Testis (tissue), 2 donors: ENCODE data around the gene HYAL4.

Experiments used
- CTCF ChIP-seq, 3 experiments: fragments of 450-650 bp in 2 of 3; fragments of 200-600 bp in 1 of 3; sonication (generic) in 1 of 3; IDR thresholded peaks; one replicate each; pipeline ENCODE4 v1.5.1; 2016 to 2019; ENCODE audit warnings: antibody characterized with exemption in 3 of 3, mild to moderate bottlenecking in 2 of 3, moderate library complexity in 1 of 3
- POLR2A ChIP-seq: fragments of 450-650 bp; IDR thresholded peaks from one replicate; pipeline ENCODE4 v1.6.1; 2017; ENCODE audit warnings: antibody characterized with exemption, mild to moderate bottlenecking, moderate library complexity

GRCh38 chr7:123847868-123848267, 2.9 kb downstream of the HYAL4 start:
- TF ChIP-seq CTCF (IDR thresholded peaks at IDR 0.05) = no peak
- TF ChIP-seq POLR2A = no peak
